ACC112 (cell line): ENCODE data around the gene LAYN.

Experiments used
- H2AFZ ChIP-seq: fragments of 200-600 bp; sonication (generic); one replicate; pipeline ENCODE4 v1.6.0; 2017; ENCODE audit warnings: antibody characterized with exemption, low read length; ENCODE audit not compliant: unreplicated experiment
- H3K27ac ChIP-seq: fragments of 200-600 bp; sonication (generic); 2 replicates; pipeline ENCODE4 v1.5.1; 2014; ENCODE audit warnings: low read depth, mild to moderate bottlenecking, antibody characterized with exemption, low read length, moderate library complexity
- H3K27me3 ChIP-seq: fragments of 200-600 bp; sonication (generic); 2 replicates; pipeline ENCODE4 v1.6.1; 2014; ENCODE audit warnings: mild to moderate bottlenecking, antibody characterized with exemption, low read length, moderate library complexity, mixed read lengths; ENCODE audit not compliant: insufficient read depth
- H3K36me3 ChIP-seq: fragments of 200-600 bp; sonication (generic); 2 replicates; pipeline ENCODE4 v1.6.1; 2016; ENCODE audit warnings: mild to moderate bottlenecking, antibody characterized with exemption, low read length, moderate library complexity, mixed read lengths; ENCODE audit not compliant: insufficient read depth
- H3K4me1 ChIP-seq: fragments of 200-600 bp; sonication (generic); one replicate; pipeline ENCODE4 v1.6.1; 2016; ENCODE audit warnings: low read length, mixed read lengths; ENCODE audit not compliant: insufficient read depth, unreplicated experiment, control insufficient read depth
- H3K4me3 ChIP-seq: fragments of 200-600 bp; sonication (generic); 2 replicates; pipeline ENCODE4 v1.5.1; 2014; ENCODE audit warnings: mild to moderate bottlenecking, low read depth, low read length
- H3K79me2 ChIP-seq: fragments of 200-600 bp; sonication (generic); one replicate; pipeline ENCODE4 v1.6.0; 2016; ENCODE audit warnings: low read length; ENCODE audit not compliant: control insufficient read depth, unreplicated experiment, insufficient read depth

LAYN gene

DNA sequence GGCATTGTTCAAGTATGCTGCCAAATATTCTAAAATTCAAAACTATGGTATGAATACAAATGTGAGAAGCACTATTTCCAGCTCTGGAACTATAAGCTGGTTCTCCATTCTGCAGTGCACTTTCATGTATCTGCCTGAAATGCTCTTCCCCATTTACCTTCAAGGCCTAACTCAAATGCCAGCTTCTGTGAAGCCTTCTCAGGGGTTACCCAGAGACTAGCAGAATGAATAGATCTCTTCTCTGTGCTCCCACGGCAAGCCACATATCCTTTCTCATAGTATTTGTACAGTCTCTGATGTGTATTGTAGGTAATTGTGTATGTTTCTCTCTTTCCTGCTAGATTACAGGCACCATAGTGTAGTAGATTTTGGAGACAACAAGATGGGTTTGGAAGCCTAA lies 21.9 kb upstream of the LAYN start:
- Histone ChIP-seq H2AFZ (no peak overlapping the region), H3K4me3 (no peak overlapping the region), H3K79me2 (no peaks in the 10 kb centered on the region), H3K36me3 (no peaks in the 10 kb centered on the region), H3K27ac (no peak overlapping the region), H3K27me3 (no peaks in the 10 kb centered on the region), H3K4me1 (peaks cover 19% of the 10 kb centered on the region)

DNA sequence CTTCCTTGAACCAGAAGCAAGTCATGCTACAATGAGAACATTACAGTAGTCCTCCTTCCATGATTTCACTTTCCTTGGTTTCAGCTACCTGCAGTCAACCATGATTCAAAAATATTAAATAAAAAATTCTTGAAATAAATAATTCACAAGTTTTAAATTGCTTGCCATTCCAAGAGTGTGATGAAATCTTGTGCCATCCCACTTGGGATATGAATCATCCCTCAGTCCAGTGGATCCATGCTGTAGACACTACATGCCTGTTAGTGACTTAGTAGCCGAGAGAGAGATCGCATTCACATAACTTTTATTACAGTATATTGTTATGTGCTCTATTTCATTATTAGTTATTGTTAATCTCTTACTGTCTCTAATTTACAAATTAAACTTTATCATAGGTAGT lies 20.0 kb upstream of the LAYN start:
- Histone ChIP-seq H3K36me3 (no peaks in the 10 kb centered on the region), H3K27me3 (no peaks in the 10 kb centered on the region), H3K4me1 (peaks cover 24% of the 10 kb centered on the region), H3K4me3 (peak overlapping the region; percentile 48; the same call in 1 of the 2 replicates), H3K27ac (peak overlapping the region; percentile 74), H3K79me2 (no peaks in the 10 kb centered on the region), H2AFZ (no peak overlapping the region)

DNA sequence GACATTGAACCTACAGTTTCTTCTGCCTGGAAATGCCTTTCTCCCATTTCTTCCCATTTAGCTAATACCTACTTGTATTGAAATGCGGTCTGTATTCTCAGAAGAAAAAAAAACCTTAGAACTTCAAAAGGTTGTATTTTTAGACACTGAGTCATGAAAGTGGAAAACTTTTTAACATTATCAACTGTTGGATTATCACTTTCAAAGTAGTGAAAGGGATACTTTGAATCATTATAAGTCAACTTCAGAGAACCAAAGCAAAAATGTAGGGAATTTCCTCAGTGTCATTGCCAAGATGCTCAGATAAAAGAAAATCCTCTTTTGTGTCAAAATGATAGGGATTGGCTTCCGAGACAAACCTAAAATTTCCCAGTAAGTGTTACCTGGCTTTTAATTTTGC lies 19.4 kb upstream of the LAYN start:
- Histone ChIP-seq H3K4me1 (peaks cover 29% of the 10 kb centered on the region), H2AFZ (peak overlapping the region; percentile 64), H3K4me3 (peak overlapping the region; percentile 48; the same call in 1 of the 2 replicates), H3K79me2 (no peaks in the 10 kb centered on the region), H3K36me3 (no peaks in the 10 kb centered on the region), H3K27me3 (no peaks in the 10 kb centered on the region), H3K27ac (peak overlapping the region; percentile 74)

DNA sequence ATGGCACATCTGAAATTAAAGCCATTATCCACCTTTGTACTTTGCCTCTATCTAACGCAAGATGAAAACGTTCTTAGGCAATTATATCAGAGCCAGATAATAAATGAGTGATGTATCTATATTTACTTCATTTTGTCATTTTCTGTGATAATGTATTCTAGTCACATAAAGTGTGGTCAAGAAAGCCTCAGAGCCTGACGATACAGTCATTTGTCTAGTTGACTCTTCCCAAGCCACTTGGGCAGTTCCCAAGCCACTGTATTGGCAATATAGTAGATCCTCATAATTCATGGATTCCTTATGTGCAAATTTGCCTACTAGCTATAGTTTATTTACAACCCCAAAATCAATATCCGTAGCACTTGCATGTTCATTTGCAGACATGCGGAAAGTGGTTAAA lies 18.1 kb upstream of the LAYN start:
- Histone ChIP-seq H3K36me3 (no peaks in the 10 kb centered on the region), H2AFZ (no peak overlapping the region), H3K4me1 (peaks cover 42% of the 10 kb centered on the region), H3K79me2 (no peaks in the 10 kb centered on the region), H3K4me3 (no peak overlapping the region), H3K27me3 (no peaks in the 10 kb centered on the region), H3K27ac (no peak overlapping the region)

DNA sequence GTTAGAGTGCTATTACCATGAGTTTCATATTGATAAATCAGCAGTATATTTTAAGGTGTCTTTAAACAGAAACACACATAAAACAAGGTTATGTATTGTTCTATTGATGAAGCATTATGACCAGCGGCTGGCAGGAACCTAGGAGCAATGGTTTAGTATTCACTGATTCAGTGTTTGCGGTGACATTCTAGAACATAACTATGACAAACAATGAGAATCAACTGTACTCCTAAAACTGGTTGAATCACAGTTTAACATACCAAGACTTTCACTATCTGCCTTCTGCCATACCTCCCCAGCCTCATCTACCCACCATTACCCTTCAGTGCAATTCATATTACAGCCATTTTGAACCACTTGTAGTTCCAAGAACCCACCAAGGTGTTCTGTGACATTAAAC lies 17.2 kb upstream of the LAYN start:
- no peaks in the 10 kb centered on the region for H3K79me2 ChIP-seq
- H3K27ac ChIP-seq: no peak overlapping the region
- H3K36me3 ChIP-seq: no peaks in the 10 kb centered on the region
- H2AFZ ChIP-seq: no peak overlapping the region
- H3K4me1 ChIP-seq: peaks cover 44% of the 10 kb centered on the region
- H3K4me3 ChIP-seq: no peak overlapping the region
- H3K27me3 ChIP-seq: no peaks in the 10 kb centered on the region

DNA sequence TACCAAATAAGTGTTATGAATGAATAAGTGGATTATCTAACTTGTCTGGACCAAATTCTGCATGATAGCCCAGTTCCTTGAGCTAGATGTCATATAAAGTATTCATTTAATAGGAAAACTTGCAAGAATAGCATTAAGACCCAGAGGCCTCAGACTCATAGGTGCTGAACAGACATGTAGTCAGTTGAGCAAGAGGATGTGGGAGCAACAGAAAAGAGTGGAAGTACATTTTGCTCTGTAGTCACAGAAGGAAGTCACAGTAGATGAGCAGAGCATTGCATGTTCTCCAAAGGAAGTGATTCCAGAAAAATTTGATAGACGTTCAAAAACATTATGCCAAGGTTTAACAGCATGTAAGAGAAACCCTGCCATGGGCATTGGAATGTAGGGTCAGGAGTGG lies 16.5 kb upstream of the LAYN start:
- H3K4me3 ChIP-seq: no peak overlapping the region
- H3K36me3 ChIP-seq: no peaks in the 10 kb centered on the region
- no peaks in the 10 kb centered on the region for H3K79me2 ChIP-seq
- no peaks in the 10 kb centered on the region for H3K27me3 ChIP-seq
- H3K27ac ChIP-seq: no peak overlapping the region
- H3K4me1 ChIP-seq: peaks cover 50% of the 10 kb centered on the region
- H2AFZ ChIP-seq: no peak overlapping the region

DNA sequence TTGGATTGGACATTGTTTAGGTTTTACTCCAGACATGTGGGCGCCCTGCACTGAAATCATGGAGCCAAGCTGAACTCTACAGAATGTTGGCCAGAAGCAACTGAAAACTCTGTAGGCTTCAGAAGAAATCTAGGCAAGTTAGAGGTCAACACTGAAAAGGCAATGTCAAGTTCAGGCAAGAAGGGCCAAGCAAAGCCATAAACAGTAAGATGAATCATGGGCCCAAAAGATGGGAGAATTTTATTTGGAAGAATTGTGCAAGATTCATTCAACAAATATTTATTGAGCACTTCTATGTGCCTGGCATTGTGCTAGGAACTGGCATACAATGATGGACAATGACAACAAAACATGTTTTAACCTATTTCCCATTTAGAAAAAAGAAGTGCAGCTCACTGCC lies 15.1 kb upstream of the LAYN start:
- no peaks in the 10 kb centered on the region for H3K27me3 ChIP-seq
- no peak overlapping the region for H3K27ac ChIP-seq
- H3K79me2 ChIP-seq: no peaks in the 10 kb centered on the region
- no peak overlapping the region for H2AFZ ChIP-seq
- no peak overlapping the region for H3K4me3 ChIP-seq
- H3K36me3 ChIP-seq: no peaks in the 10 kb centered on the region
- H3K4me1 ChIP-seq: peaks cover 55% of the 10 kb centered on the region

DNA sequence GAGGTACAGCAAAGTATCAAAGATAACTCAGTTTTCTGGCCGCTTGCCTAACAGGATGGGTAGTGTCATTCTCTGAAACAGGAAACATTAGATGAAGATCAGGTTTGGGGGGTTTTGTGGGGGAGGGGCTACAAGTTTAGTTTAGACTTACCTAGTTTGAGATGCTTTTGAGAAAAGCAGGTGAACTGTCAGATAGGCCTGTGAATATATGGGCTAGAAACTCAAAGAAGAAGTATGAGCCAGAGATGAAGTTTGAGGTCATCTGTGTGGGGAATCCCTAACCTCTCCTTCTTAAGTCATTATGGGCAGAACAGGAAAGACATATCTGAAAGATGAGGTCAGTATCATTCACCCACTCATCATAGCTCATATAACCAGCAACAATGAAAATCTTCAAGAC lies 14.0 kb upstream of the LAYN start:
- Histone ChIP-seq H2AFZ (no peak overlapping the region), H3K4me1 (peaks cover 55% of the 10 kb centered on the region), H3K4me3 (no peak overlapping the region), H3K36me3 (no peaks in the 10 kb centered on the region), H3K79me2 (no peaks in the 10 kb centered on the region), H3K27ac (peak overlapping the region; percentile 68), H3K27me3 (no peaks in the 10 kb centered on the region)

DNA sequence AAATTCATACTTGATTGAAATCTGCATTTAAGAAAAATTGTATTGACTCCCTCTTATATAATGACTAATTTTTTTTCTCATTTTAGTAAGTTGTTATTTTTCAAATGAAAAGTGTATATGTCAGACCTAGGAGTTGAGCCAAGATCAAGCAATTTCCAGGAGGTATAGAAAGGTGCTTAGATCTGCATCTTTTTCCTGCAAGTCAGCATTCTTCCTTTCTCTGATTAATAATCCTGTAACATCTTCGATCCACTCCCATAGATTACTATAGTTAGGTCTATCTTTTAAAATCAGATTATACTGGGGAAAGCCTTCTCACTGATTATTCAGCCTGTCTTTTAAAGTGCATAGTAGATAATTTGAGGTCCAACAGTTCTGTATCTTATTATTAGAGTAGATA lies 13.2 kb upstream of the LAYN start:
- Histone ChIP-seq H3K79me2 (no peaks in the 10 kb centered on the region), H3K27ac (peak overlapping the region; percentile 68), H2AFZ (peak overlapping the region; percentile 0), H3K4me3 (no peak overlapping the region), H3K36me3 (no peaks in the 10 kb centered on the region), H3K4me1 (peaks cover 55% of the 10 kb centered on the region), H3K27me3 (no peaks in the 10 kb centered on the region)

DNA sequence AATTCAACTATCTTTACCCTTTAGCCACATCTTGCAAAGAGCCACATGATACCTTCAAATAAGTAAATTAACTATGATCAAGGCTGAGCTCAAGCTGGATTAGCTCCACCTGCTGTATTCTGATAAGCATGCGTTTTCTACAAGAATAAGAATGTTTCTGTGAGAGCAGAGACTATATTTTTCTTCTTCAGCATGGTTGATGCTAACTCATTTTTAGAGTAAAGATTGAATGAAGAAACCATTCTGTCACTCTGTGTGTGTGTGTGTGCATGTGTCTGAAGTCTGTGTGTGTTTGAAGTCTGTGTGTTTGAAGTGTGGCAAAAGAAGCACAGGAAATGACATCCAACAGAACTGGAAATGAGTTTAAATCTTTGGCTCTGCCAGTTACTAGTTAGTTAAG lies 12.0 kb upstream of the LAYN start:
- Histone ChIP-seq H3K27ac (peak overlapping the region; percentile 21; the same call in 1 of the 2 replicates), H3K4me3 (no peak overlapping the region), H3K79me2 (no peaks in the 10 kb centered on the region), H3K4me1 (peaks cover 59% of the 10 kb centered on the region), H2AFZ (no peak overlapping the region), H3K27me3 (no peaks in the 10 kb centered on the region), H3K36me3 (no peaks in the 10 kb centered on the region)

DNA sequence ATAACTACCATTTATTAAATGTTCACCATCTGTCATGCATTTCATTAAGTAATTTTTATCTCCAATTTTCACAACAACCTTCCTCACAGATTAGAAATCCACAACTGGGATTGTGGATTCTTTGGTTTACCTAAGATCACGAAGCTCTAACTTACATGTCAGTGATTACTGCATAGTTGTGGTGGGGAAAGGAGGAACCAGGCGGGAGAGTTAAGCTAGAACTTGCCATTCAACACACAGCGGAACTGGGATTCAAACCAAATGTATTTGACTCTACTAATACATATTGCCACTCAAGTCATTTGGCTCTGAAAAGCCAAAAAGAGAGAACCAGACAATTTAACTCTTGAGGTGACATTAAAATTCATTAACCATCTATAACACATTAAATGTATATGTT lies 10.4 kb upstream of the LAYN start:
- no peaks in the 10 kb centered on the region for H3K27me3 ChIP-seq
- no peaks in the 10 kb centered on the region for H3K79me2 ChIP-seq
- peaks cover 65% of the 10 kb centered on the region for H3K4me1 ChIP-seq
- H3K27ac ChIP-seq: no peak overlapping the region
- H2AFZ ChIP-seq: no peak overlapping the region
- no peak overlapping the region for H3K4me3 ChIP-seq
- no peaks in the 10 kb centered on the region for H3K36me3 ChIP-seq
